ENCODE measurements around the gene PROM1. TPM values are rescaled to one million over a fixed set of nuclear protein-coding genes. Genes with fewer than 3 reads are reported as not detected.

Gene PROM1
- total and polyA plus RNA-seq, 2 of the 4 experiments (the other 2 are of a cell fraction) = not detected

GRCh38 chr4:15995826-15996225, 88.0 kb downstream of the PROM1 start:
- H4K20me1 ChIP-seq (ENCODE audit: insufficient read depth, low read length) = no peaks in the 10 kb centered on the region
- H3K14ac ChIP-seq (replicated peaks; ENCODE audit: low read depth, low read length) = no peak overlapping the region
- H3K36me3 ChIP-seq (ENCODE audit: control insufficient read depth, insufficient read depth, low read length) = no peaks in the 10 kb centered on the region
- no peak overlapping the region for H2AFZ ChIP-seq (replicated peaks; ENCODE audit: low read length, poor library complexity)
- no peak overlapping the region for H3K9ac ChIP-seq (ENCODE audit: low read depth, low read length)
- CTCF ChIA-PET = interaction anchor here (0.5 to 1.3 kb wide), 2 partner anchors 113 to 133 kb away, joined by 3 read pairs; no protein-coding TSS in a partner anchor
- ATAC-seq (ENCODE audit: low read depth) (no peak), DNase-seq (no peak)
- H3K4me3 ChIP-seq (ENCODE audit: insufficient read depth, low read depth, low read length) = no peak overlapping the region
- BruUV-seq (replicated peaks) = no TSS peak
- H3K4ac ChIP-seq (ENCODE audit: low read depth, low read length) = no peak overlapping the region
- H2BK15ac ChIP-seq (ENCODE audit: low read depth, low read length) = no peak overlapping the region
- H3K56ac ChIP-seq (ENCODE audit: extremely low read depth, insufficient read depth, low read length) = no peak overlapping the region
- dilution Hi-C loops (cut with HindIII; ENCODE audit: low sequenced_read_pairs, unreplicated experiment) (no loop called here), intact Hi-C loops (cut with micrococcal nuclease) (no loop called here), in situ Hi-C loops (cut with MboI; ENCODE audit: low sequenced_read_pairs) (loop anchor here (5.0 kb wide), 1 partner anchor 189 kb away; no protein-coding TSS in a partner anchor)
- WGBS, 2 experiments (ENCODE audit: extremely low coverage in 2 of 2, insufficient read length in 1 of 2) = no CpG with 5 or more reads among the region's 3 CpGs
- H2BK20ac ChIP-seq (ENCODE audit: low read depth, low read length) = no peak overlapping the region
- no peak overlapping the region for H3K18ac ChIP-seq (ENCODE audit: low read depth, low read length)
- no peak overlapping the region for H4K91ac ChIP-seq (ENCODE audit: insufficient read depth, low read depth, low read length)
- no peak overlapping the region for H2AK9ac ChIP-seq (replicated peaks; ENCODE audit: low read depth, low read length, poor library complexity)
- H3K4me2 ChIP-seq (ENCODE audit: low read depth, low read length) = no peak overlapping the region
- no peak overlapping the region for H2AK5ac ChIP-seq (ENCODE audit: low read depth, low read length)
- no peak overlapping the region for H3K27ac ChIP-seq (ENCODE audit: insufficient read depth, low read length)
- H3K9me3 ChIP-seq (ENCODE audit: control insufficient read depth, insufficient read depth, low read length) = no peaks in the 10 kb centered on the region
- H3K27me3 ChIP-seq (ENCODE audit: control insufficient read depth, insufficient read depth, low read length) = peaks cover 17% of the 10 kb centered on the region
- H3K9me1 ChIP-seq (ENCODE audit: insufficient read depth, low read length) = no peaks in the 10 kb centered on the region
- POLR2A ChIA-PET (ENCODE audit: unreplicated experiment) = interaction anchor here (0.6 kb wide), 1 partner anchor 195 kb away, joined by 3 read pairs; no protein-coding TSS in a partner anchor
- H3K4me1 ChIP-seq (ENCODE audit: control insufficient read depth, insufficient read depth, low read length) = no peaks in the 10 kb centered on the region
- no peak overlapping the region for H2BK120ac ChIP-seq (ENCODE audit: low read depth, low read length)
- H4K5ac ChIP-seq (ENCODE audit: low read depth, low read length) = no peak overlapping the region
- no peak overlapping the region for H3K23ac ChIP-seq (ENCODE audit: low read depth, low read length)
- no peak overlapping the region for H4K8ac ChIP-seq (ENCODE audit: low read depth in 2 of 2, low read length in 2 of 2)
- H3K79me1 ChIP-seq (ENCODE audit: low read depth in 1 of 2, low read length in 2 of 2) = no peaks in the 10 kb centered on the region
- H2BK5ac ChIP-seq (ENCODE audit: low read depth, low read length, poor library complexity, severe bottlenecking) = no peak overlapping the region
- no peak for TF ChIP-seq RCOR1 (IDR thresholded peaks at IDR 0.05; ENCODE audit: insufficient replicate concordance, low read length)
- TF ChIP-seq POLR2A (IDR thresholded peaks at IDR 0.05; ENCODE audit: low read depth, low read length) = no peak
